HL-60 (cell line): ENCODE measurements around the gene SLF1.
A peak's percentile ranks its signal among the peaks of the same experiment; 100 is the strongest.
"Not testable (repeated sequence)": the region's sequence is repeated elsewhere in the genome, so short reads cannot be mapped to it uniquely, and the experiment has no call there.

Source experiments
- DNase-seq, 2 experiments: peaks; one replicate each; pipeline ENCODE4 v3.0.0-alpha.2; 2010 to 2020; ENCODE audit warnings: low read depth in 1 of 2, low spot score in 1 of 2
- H3K27ac ChIP-seq: fragments of 250-450 bp; sonication (Bioruptor Pico); replicated peaks from 2 replicates; pipeline ENCODE4 v1.5.1; 2020; ENCODE audit warnings: mild to moderate bottlenecking, moderate library complexity
- H3K27me3 ChIP-seq: fragments of 250-450 bp; sonication (Bioruptor Pico); 2 replicates; pipeline ENCODE4 v1.5.1; 2021; ENCODE audit warnings: mild to moderate bottlenecking, moderate library complexity; ENCODE audit not compliant: insufficient read depth, poor library complexity, severe bottlenecking
- H3K4me3 ChIP-seq: replicated peaks from 2 replicates; pipeline ENCODE4 v1.5.1; 2011; ENCODE audit warnings: mild to moderate bottlenecking, control low read depth, low read length; ENCODE audit not compliant: insufficient read depth
- CTCF ChIP-seq: IDR thresholded peaks from one replicate; pipeline ENCODE4 v1.5.1; 2011; ENCODE audit warnings: low read length, control low read depth, inconsistent platforms; ENCODE audit not compliant: insufficient read depth
- GABPA ChIP-seq: IDR thresholded peaks from 2 replicates; pipeline ENCODE4 v1.6.1; 2012; ENCODE audit warnings: low read depth
- POLR2AphosphoS5 ChIP-seq: IDR thresholded peaks from 2 replicates; pipeline ENCODE4 v1.6.1; 2012; ENCODE audit warnings: low read depth
- REST ChIP-seq: IDR thresholded peaks from 2 replicates; pipeline ENCODE4 v1.6.1; 2012; ENCODE audit warnings: low read depth; ENCODE audit not compliant: insufficient replicate concordance
- SPI1 ChIP-seq: IDR thresholded peaks from 2 replicates; pipeline ENCODE4 v1.6.1; 2012; ENCODE audit warnings: low read depth, mild to moderate bottlenecking, borderline replicate concordance
- long read RNA-seq: library from polyadenylated mRNA; unstranded; transcript quantifications from one replicate; pipeline ENCODE4 v2.0.0, GENCODE V29; 2020

SLF1 gene
- long read RNA-seq, partial matches to known transcripts = 2 of 5 reads
- long read RNA-seq, other reads (novel, unspliced or antisense) = 3 of 5 reads

- peak within 1 kb of the TSS; percentile 81 for H3K4me3 ChIP-seq
- DNase-seq = peak; percentile 27 to 83
- H3K27me3 ChIP-seq = no peaks in the 10 kb centered on the region
- peak within 1 kb of the TSS; percentile 71 for H3K27ac ChIP-seq
- TF ChIP-seq REST (peak; percentile 15), CTCF (no peak), POLR2AphosphoS5 (no peak), SPI1 (peak; percentile 14; the same call in 1 of the 2 replicates), GABPA (peak; percentile 98)
Observed at GRCh38 chr5:94618493-94619328, at the start of gene SLF1, which contains the start of gene KIAA0825. Gene SLF1 (plus strand): TSS chr5:94618669. CDS start chr5:94628811, 10,142 bp downstream. Gene KIAA0825 (minus strand): TSS chr5:94618604. CDS start chr5:94537126, 81,478 bp downstream.

GRCh38 chr5:94571415-94571814 is 47.1 kb upstream of the SLF1 start:
- no peak overlapping the region for H3K4me3 ChIP-seq
- H3K27me3 ChIP-seq = no peaks in the 10 kb centered on the region
- TF ChIP-seq SPI1 (no peak), CTCF (no peak), POLR2AphosphoS5 (no peak), REST (no peak), GABPA (no peak)
- no peak overlapping the region for H3K27ac ChIP-seq
- no peak for DNase-seq

GRCh38 chr5:94573349-94573748 is 45.1 kb upstream of the SLF1 start:
- H3K27me3 ChIP-seq, DNase-seq, H3K27ac ChIP-seq, H3K4me3 ChIP-seq: not testable (repeated sequence)

GRCh38 chr5:94575196-94575595 is 43.3 kb upstream of the SLF1 start:
- no peak overlapping the region for H3K27ac ChIP-seq
- TF ChIP-seq GABPA (no peak), REST (no peak), SPI1 (no peak), POLR2AphosphoS5 (no peak), CTCF (no peak)

More at GRCh38 chr5:94575196-94575595, 43.3 kb upstream of the SLF1 start:
- H3K27me3 ChIP-seq = no peaks in the 10 kb centered on the region
- no peak for DNase-seq
- no peak overlapping the region for H3K4me3 ChIP-seq
